Transverse colon (tissue), 4 donors: ENCODE results near the gene IGLL5. TPM values are rescaled to one million over a fixed set of nuclear protein-coding genes. Genes with fewer than 3 reads are reported as not detected.

ENCODE experiments used
- DNase-seq: peaks from one replicate; pipeline ENCODE4 v3.0.0-alpha.2; 2019
- H3K27ac ChIP-seq, 4 donors: fragments of 200-600 bp; sonication (generic); 2 replicates each; pipeline ENCODE4 v1.5.1; 2016 to 2018; ENCODE audit warnings: inconsistent platforms in 4 of 4
- H3K27me3 ChIP-seq: fragments of 200-600 bp; sonication (generic); 2 replicates; pipeline ENCODE4 v1.5.1; 2017; ENCODE audit warnings: inconsistent platforms
- H3K36me3 ChIP-seq, 4 donors: fragments of 200-600 bp; sonication (generic); 2 replicates each; pipeline ENCODE4 v1.5.1; 2017 to 2019; ENCODE audit warnings: inconsistent platforms in 4 of 4
- H3K4me1 ChIP-seq, 4 donors: fragments of 200-600 bp; sonication (generic); 2 replicates each; pipeline ENCODE4 v1.5.1; 2017 to 2020; ENCODE audit warnings: inconsistent platforms in 4 of 4
- H3K4me3 ChIP-seq, 4 donors: fragments of 200-600 bp; sonication (generic); 1 replicate in 1 of 4; 2 replicates in 3 of 4; pipeline versions ENCODE4 v1.5.1 to v1.6.1; 2017 to 2019; ENCODE audit warnings: inconsistent platforms in 4 of 4
- H3K9me3 ChIP-seq, 2 donors: fragments of 200-600 bp; sonication (generic); 2 replicates each; pipeline ENCODE4 v1.5.1; 2017 to 2019; ENCODE audit warnings: inconsistent platforms in 2 of 2
- CTCF ChIP-seq, 5 experiments: fragments of 200-600 bp in 3 of 5; fragments of 450-650 bp in 2 of 5; sonication (generic) in 3 of 5; IDR thresholded peaks; 1 replicate in 2 of 5; 2 replicates in 3 of 5; pipeline ENCODE4 v1.5.1; 2016 to 2017; ENCODE audit warnings: antibody characterized with exemption in 5 of 5, inconsistent platforms in 3 of 5, mild to moderate bottlenecking in 2 of 5, moderate library complexity in 1 of 5
- EP300 ChIP-seq: sonication (generic); formaldehyde crosslinking; IDR thresholded peaks from one replicate; pipeline ENCODE4 v1.6.1; 2017; ENCODE audit warnings: antibody characterized with exemption, low read depth
- POLR2A ChIP-seq: fragments of 450-650 bp; IDR thresholded peaks from one replicate; pipeline ENCODE4 v1.6.1; 2016; ENCODE audit warnings: antibody characterized with exemption, mild to moderate bottlenecking, moderate library complexity
- POLR2AphosphoS5 ChIP-seq, 3 donors: sonication (generic); formaldehyde crosslinking; IDR thresholded peaks; one replicate each; pipeline ENCODE4 v1.6.1; 2016; ENCODE audit warnings: antibody characterized with exemption in 3 of 3
- WGBS, 2 donors: methylation state at CpG; one replicate each; pipeline ENCODE4 v1.1.5; 2018; ENCODE audit warnings: low coverage in 1 of 2; 5-methylcytosine and 5-hydroxymethylcytosine counted together
- in situ Hi-C, 4 donors: fragments of 200-750 bp; cut with MboI; loops; one replicate each; pipeline versions ENCODE4 v1.15.0 to v1.15.1; 2017; ENCODE audit warnings: low sequenced_read_pairs in 3 of 4, low pct_ligation_motif_present in 1 of 4, low pct_unique_long_range_greater_than_20kb in 1 of 4
- intact Hi-C: fragments of 100-400 bp; cut with DNase I; formaldehyde crosslinking; loops from one replicate; pipeline ENCODE4 v1.15.1; 2023; ENCODE audit warnings: low total_unique reads
- total RNA-seq, 4 donors: library from RNA; depleted of rRNA; stranded (reverse); fragments of >200 nt; gene quantifications; one replicate each; pipeline ENCODE4 v1.1.0, GENCODE V29; 2016

IGLL5 gene
- total RNA-seq, 4 donors from 2014 or later: 14.9 to 104 (median 33.8) TPM; not detected in 1

- no peak overlapping the region for H3K27ac ChIP-seq
- in situ Hi-C loops (loop anchor here in 1 of 4 donors (25.0 kb wide), 1 partner anchor 117 kb away; no protein-coding TSS in a partner anchor), intact Hi-C loops (no loop called here)
- TF ChIP-seq POLR2A (no peak), POLR2AphosphoS5 (IDR thresholded peaks at IDR 0.05) (no peak)
- H3K4me3 ChIP-seq: no peak overlapping the region
- peaks cover 0 to 4% of the 10 kb centered on the region in 2 donors for H3K9me3 ChIP-seq
- DNase-seq: no peak
- H3K36me3 ChIP-seq: no peaks in the 10 kb centered on the region
- H3K4me1 ChIP-seq: no peaks in the 10 kb centered on the region
- no peaks in the 10 kb centered on the region for H3K27me3 ChIP-seq
- WGBS, 2 donors: 40 to 87% methylated on average over 1 to 11 of the region's 11 CpGs
These were observed 8.6 kb upstream of the IGLL5 start for GRCh38 chr22:22878801-22879674.

GRCh38 chr22:22879675-22880155 lies 7.9 kb upstream of the IGLL5 start:
- in situ Hi-C loops: loop anchor here in 1 of 4 donors (25.0 kb wide), 1 partner anchor 117 kb away; no protein-coding TSS in a partner anchor
- Histone ChIP-seq H3K27ac (peak overlapping the region in 1 of 4 donors; percentile 17), H3K36me3 (no peaks in the 10 kb centered on the region), H3K27me3 (no peaks in the 10 kb centered on the region), H3K4me3 (no peak overlapping the region), H3K9me3 (peaks cover 0 to 2% of the 10 kb centered on the region in 2 donors), H3K4me1 (no peaks in the 10 kb centered on the region)
- no peak for DNase-seq
- WGBS, 2 donors: 70 to 75% methylated on average over 3 to 5 of the region's 5 CpGs
- no peak for TF ChIP-seq EP300
- TF ChIP-seq POLR2A: no peak
- TF ChIP-seq CTCF (IDR thresholded peaks at IDR 0.05): no peak
- no peak for TF ChIP-seq POLR2AphosphoS5 (IDR thresholded peaks at IDR 0.05)
- intact Hi-C loops: no loop called here

DNA sequence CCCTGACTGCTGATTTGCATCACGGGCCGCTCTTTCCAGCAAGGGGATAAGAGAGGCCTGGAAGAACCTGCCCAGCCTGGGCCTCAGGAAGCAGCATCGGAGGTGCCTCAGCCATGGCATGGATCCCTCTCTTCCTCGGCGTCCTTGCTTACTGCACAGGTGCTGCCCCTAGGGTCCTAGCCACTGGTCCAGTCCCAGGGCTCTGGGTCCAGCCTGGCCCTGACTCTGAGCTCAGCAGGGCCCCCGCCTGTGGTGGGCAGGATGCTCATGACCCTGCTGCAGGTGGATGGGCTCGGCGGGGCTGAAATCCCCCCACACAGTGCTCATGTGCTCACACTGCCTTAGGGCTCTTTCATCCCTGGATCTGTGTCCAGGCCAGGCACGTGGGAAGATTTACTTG lies 7.0 kb upstream of the IGLL5 start:
- in situ Hi-C loops: loop anchor here in 1 of 4 donors (25.0 kb wide), 1 partner anchor 118 kb away; no protein-coding TSS in a partner anchor
- TF ChIP-seq CTCF (IDR thresholded peaks at IDR 0.05): no peak
- TF ChIP-seq POLR2A: no peak
- TF ChIP-seq POLR2AphosphoS5 (IDR thresholded peaks at IDR 0.05): no peak
- TF ChIP-seq EP300: no peak
- Histone ChIP-seq H3K27ac (peak overlapping the region in 1 of 4 donors; percentile 17), H3K9me3 (no peaks in the 10 kb centered on the region), H3K27me3 (no peaks in the 10 kb centered on the region), H3K4me1 (no peaks in the 10 kb centered on the region), H3K4me3 (no peak overlapping the region), H3K36me3 (no peaks in the 10 kb centered on the region)
- no peak for DNase-seq
- 73% methylated on average over 9 of the region's 9 CpGs; no CpG with 5 or more reads in 1 of the 2 donors for WGBS, 2 donors
- intact Hi-C loops: no loop called here

DNA sequence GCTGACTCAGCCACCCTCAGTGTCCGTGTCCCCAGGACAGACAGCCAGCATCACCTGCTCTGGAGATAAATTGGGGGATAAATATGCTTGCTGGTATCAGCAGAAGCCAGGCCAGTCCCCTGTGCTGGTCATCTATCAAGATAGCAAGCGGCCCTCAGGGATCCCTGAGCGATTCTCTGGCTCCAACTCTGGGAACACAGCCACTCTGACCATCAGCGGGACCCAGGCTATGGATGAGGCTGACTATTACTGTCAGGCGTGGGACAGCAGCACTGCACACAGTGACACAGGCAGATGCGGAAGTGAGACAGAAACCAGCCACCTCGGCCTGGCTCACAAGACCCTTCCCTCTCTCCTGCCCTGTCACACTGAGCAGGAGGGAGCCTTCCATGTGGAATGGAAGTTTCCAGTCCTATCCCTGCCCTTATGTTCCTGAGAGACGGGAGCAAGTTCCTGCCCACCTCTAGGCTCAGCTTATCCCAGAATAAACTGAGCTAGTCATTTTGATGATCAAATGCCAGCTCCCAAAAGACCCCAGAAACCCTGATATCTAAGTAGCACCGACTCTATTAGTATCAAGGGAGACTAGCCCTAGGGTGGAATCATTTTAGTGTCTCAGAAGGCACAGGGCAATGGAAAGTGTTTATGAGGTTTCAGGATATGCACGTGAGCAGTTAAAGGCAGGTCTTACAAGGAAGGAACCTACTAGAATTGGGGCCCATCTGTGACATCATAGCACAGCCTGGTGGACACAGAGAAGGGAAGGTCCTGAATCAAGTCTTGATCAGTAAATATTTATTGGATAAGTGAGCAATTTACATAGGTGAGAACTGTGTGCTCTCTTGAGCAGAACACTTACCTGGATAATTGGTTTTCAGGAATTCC lies 6.3 kb upstream of the IGLL5 start:
- Histone ChIP-seq H3K36me3 (no peaks in the 10 kb centered on the region), H3K4me1 (no peaks in the 10 kb centered on the region), H3K4me3 (no peak overlapping the region), H3K27me3 (no peaks in the 10 kb centered on the region), H3K27ac (peak overlapping the region in 1 of 4 donors; percentile 43), H3K9me3 (no peaks in the 10 kb centered on the region)
- no peak for TF ChIP-seq EP300
- TF ChIP-seq POLR2AphosphoS5 (IDR thresholded peaks at IDR 0.05): no peak
- TF ChIP-seq POLR2A: no peak
- TF ChIP-seq CTCF (IDR thresholded peaks at IDR 0.05): no peak
- intact Hi-C loops (no loop called here), in situ Hi-C loops (loop anchor here in 1 of 4 donors (25.0 kb wide), 1 partner anchor 119 kb away; no protein-coding TSS in a partner anchor)
- DNase-seq: no peak
- WGBS, 2 donors: 63% methylated on average over 10 of the region's 10 CpGs; no CpG with 5 or more reads in 1 of the 2 donors
